VCaP (cell line): ENCODE measurements around the gene PNKD.

Source experiments
- H3K27ac ChIP-seq: fragments of 450-650 bp; 2 replicates; pipeline ENCODE4 v1.5.1; 2017
- TF ChIP-seq, protein P1 (sequence below): fragments of 450-650 bp; conservative IDR thresholded peaks from 2 replicates; pipeline ENCODE4 v1.5.1; 2017; ENCODE audit warnings: mild to moderate bottlenecking, moderate library complexity

The PNKD gene

DNA sequence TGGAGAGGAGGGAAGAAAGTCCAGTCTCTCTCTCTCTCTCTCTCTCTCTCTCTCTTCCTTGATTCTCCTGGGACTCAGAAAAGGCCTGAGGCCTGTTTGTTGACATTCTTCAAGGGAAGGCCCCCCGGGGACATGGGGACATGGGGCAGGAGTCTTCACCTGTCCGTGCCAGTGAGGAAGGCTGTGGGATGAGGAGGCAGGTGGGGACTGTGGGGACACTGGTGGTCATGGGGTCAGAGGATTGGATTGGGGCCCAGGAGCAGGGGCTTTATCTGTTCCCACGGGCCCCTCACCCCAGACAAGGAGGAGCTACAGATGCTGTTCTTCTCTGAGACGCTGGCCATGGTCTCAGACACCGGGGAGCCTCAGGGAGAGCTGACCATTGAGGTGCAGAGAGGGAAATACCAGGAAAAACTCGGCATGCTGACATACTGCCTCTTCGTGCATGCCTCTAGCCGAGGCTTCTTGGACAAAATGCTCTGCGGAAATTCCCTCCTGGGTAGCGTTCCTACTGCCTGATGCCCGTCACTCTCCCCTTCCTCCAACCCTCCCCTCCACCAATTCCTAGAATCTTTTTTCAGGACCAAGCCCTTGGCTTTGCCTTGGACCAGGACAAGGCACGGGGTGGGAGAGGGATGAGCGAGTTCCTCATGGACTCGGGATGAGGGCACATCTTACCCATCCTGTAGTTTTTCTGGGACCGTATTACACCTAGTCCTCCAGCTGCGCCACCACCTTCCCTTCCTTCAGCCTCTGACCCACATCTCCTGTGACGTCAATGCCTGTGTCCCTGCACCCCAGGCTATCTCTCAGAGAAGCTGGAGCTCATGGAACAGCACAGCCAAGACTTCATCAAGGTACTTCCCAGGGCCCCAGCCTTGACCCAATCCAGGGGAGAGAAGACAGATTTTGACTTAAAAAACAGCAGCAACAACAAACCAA is 87.2 kb downstream of the PNKD start:
- TF ChIP-seq, protein P1, sequence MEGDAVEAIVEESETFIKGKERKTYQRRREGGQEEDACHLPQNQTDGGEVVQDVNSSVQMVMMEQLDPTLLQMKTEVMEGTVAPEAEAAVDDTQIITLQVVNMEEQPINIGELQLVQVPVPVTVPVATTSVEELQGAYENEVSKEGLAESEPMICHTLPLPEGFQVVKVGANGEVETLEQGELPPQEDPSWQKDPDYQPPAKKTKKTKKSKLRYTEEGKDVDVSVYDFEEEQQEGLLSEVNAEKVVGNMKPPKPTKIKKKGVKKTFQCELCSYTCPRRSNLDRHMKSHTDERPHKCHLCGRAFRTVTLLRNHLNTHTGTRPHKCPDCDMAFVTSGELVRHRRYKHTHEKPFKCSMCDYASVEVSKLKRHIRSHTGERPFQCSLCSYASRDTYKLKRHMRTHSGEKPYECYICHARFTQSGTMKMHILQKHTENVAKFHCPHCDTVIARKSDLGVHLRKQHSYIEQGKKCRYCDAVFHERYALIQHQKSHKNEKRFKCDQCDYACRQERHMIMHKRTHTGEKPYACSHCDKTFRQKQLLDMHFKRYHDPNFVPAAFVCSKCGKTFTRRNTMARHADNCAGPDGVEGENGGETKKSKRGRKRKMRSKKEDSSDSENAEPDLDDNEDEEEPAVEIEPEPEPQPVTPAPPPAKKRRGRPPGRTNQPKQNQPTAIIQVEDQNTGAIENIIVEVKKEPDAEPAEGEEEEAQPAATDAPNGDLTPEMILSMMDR = no peak
- no peak overlapping the region; the same call in 1 of the 2 replicates for H3K27ac ChIP-seq

DNA sequence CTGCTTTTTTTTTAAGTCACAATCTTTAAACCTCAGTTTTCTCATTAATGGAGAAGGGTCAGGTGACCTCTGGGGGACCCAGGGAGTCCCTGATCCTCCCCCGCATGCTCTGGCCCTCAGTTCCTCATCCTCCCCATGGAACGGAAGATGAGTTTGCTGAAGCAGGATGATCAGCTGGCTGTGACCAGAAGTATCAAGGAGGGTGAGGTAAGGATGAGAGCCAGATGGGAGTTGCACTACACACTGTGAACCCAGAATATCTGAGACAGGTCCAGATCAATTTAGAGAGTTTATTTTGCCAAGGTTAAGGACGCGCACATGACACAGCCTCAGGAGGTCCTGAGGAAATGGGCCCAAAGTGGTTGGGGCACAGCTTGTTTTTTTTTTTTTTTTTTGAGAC is 90.1 kb downstream of the PNKD start:
- TF ChIP-seq, protein P1 = no peak

DNA sequence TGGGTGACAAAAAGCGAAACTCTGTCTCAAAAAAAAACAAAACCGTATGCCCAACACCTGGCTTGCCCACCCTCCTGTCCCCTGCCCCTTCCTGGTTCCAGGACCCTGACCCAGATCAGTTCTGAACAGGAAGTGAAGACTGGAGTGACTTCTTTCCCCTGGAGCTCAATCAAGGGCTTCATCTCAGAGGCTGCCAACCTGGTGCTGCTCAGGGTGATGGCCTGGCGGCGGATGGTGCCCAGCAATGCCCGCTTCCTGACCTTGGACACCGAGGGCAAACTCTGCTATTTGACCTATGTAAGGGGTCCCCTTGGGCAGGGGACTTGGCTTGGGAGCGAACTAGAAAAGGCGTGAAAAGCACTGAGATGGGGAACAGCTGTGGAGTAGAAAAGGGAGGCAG is 92.3 kb downstream of the PNKD start:
- TF ChIP-seq, protein P1 = no peak

More for the DNA sequence above, 90.1 kb downstream of the PNKD start:
- no peak overlapping the region for H3K27ac ChIP-seq

GRCh38 chr2:218363736-218364135 is 93.4 kb downstream of the PNKD start:
- no peak overlapping the region for H3K27ac ChIP-seq
- TF ChIP-seq, protein P1 = no peak

More for the DNA sequence above, 92.3 kb downstream of the PNKD start:
- no peak overlapping the region for H3K27ac ChIP-seq

DNA sequence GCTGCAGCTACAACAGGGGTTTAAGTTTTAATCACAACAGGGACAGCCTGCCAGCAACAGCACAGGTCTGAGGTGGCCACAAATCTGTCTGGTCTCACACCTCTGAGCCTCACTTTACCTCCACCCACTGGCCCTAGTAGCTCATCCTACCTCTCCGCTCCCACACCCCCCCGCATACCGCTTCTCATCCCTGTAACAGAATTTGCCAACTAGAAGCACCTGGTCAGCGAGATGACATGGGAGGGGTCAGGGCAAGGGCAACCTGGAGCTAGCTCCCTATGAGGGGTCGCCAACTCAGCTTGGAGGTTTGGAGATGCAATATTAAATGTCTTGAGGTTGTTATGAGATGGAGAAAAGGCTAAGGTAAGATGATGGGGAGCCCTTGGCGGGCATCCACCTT is 93.9 kb downstream of the PNKD start:
- TF ChIP-seq, protein P1 = no peak
- no peak overlapping the region for H3K27ac ChIP-seq

GRCh38 chr2:218366621-218367414 is 96.5 kb downstream of the PNKD start:
- H3K27ac ChIP-seq = no peak overlapping the region; the same call in 1 of the 2 replicates
- TF ChIP-seq, protein P1 = no peak
